ENCODE data around the gene ZNF784.

- TF ChIP-seq GATA2 (IDR thresholded peaks at IDR 0.05; ENCODE audit: low read depth, low read length): no peak
- no peak for TF ChIP-seq GATA3 (IDR thresholded peaks at IDR 0.05; ENCODE audit: low read depth, low read length)
Observed at GRCh38 chr19:55578031-55578760, 46.2 kb downstream of the ZNF784 start.

Data from SH-SY5Y (cell line).